Measurements from ENCODE around the gene POC1A.

- no peak for TF ChIP-seq CTCF (conservative IDR thresholded peaks at IDR 0.05)
- no peak for TF ChIP-seq EZH2 (IDR thresholded peaks at IDR 0.05; ENCODE audit: low read depth)
Measured at GRCh38 chr3:52172262-52172757, 18.1 kb upstream of the POC1A start.

Data from PC-9 (cell line).